ENCODE results near the gene CCNI2. TPM values are rescaled to one million over a fixed set of nuclear protein-coding genes. Genes with fewer than 3 reads are reported as not detected.

CCNI2 gene
- total and polyA plus RNA-seq, 5 donors from 2014 or later: 2.1 to 9.2 (median 2.8) TPM

- DNase-seq (no peak), ATAC-seq (ENCODE audit: low read depth in 2 of 2) (no peak)
- H3K4me3 ChIP-seq (ENCODE audit: low read depth, low read length): no peak overlapping the region
- Mint-ChIP-seq H3K27ac (no peak overlapping the region), H3K4me1 (peaks cover 0 to 3% (median 0%) of the 10 kb centered on the region in 4 donors), H3K27me3 (peaks cover 64% of the 10 kb centered on the region), H3K9me3 (no peaks in the 10 kb centered on the region), H3K36me3 (no peaks in the 10 kb centered on the region), H3K4me3 (no peak overlapping the region)
- H3K27ac ChIP-seq (ENCODE audit: insufficient read depth, low read length, poor library complexity, severe bottlenecking): no peak overlapping the region
- H3K9me3 ChIP-seq (ENCODE audit: control insufficient read depth in 2 of 2, low read length in 2 of 2): no peaks in the 10 kb centered on the region
- H3K36me3 ChIP-seq (ENCODE audit: control insufficient read depth, insufficient read depth, low read length): no peaks in the 10 kb centered on the region
- H3K27me3 ChIP-seq (ENCODE audit: control insufficient read depth, insufficient read depth, low read length): peaks cover 11% of the 10 kb centered on the region
- H3K4me1 ChIP-seq (ENCODE audit: control insufficient read depth, insufficient read depth, low read length, poor library complexity, severe bottlenecking): no peaks in the 10 kb centered on the region
These were observed 42.0 kb downstream of the CCNI2 start for GRCh38 chr5:132788990-132789886.

GRCh38 chr5:132790201-132790865 lies 43.1 kb downstream of the CCNI2 start:
- Mint-ChIP-seq H3K4me1 (no peaks in the 10 kb centered on the region), H3K4me3 (peak overlapping the region in 1 of 4 donors; percentile 62), H3K27ac (peak overlapping the region in 1 of 3 donors; percentile 54), H3K27me3 (peaks cover 57% of the 10 kb centered on the region), H3K9me3 (no peaks in the 10 kb centered on the region), H3K36me3 (no peaks in the 10 kb centered on the region)
- no peaks in the 10 kb centered on the region for H3K36me3 ChIP-seq (ENCODE audit: control insufficient read depth, insufficient read depth, low read length)
- H3K27me3 ChIP-seq (ENCODE audit: control insufficient read depth, insufficient read depth, low read length): peaks cover 7% of the 10 kb centered on the region
- no peak overlapping the region for H3K4me3 ChIP-seq (ENCODE audit: low read depth, low read length)
- no peaks in the 10 kb centered on the region for H3K4me1 ChIP-seq (ENCODE audit: control insufficient read depth, insufficient read depth, low read length, poor library complexity, severe bottlenecking)
- ATAC-seq (ENCODE audit: low read depth in 2 of 2) (no peak), DNase-seq (no peak)
- no peak overlapping the region for H3K27ac ChIP-seq (ENCODE audit: insufficient read depth, low read length, poor library complexity, severe bottlenecking)
- H3K9me3 ChIP-seq (ENCODE audit: control insufficient read depth in 2 of 2, low read length in 2 of 2): no peaks in the 10 kb centered on the region

DNA sequence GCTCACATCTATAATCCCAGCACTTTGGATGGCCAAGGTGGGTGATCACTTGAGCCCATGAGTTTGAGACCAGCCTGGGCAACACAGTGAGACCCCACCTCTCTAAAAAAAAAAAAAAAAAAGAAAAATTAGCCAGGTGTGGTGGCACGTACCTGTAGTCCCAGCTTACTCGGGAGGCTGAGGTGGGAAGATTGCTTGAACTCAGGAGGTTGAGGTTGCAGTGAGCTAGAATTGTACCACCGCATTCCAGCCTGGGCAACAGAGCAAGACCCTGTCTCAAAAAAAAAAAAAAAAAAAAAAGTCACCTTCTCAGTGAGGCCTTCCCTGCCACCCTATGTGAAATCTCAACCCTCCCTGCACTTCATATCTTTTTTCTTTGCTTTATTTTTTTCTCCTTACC lies 43.8 kb downstream of the CCNI2 start:
- Histone ChIP-seq H3K27ac (ENCODE audit: insufficient read depth, low read length, poor library complexity, severe bottlenecking) (no peak overlapping the region), H3K4me3 (ENCODE audit: low read depth, low read length) (no peak overlapping the region), H3K36me3 (ENCODE audit: control insufficient read depth, insufficient read depth, low read length) (no peaks in the 10 kb centered on the region), H3K27me3 (ENCODE audit: control insufficient read depth, insufficient read depth, low read length) (peaks cover 5% of the 10 kb centered on the region), H3K4me1 (ENCODE audit: control insufficient read depth, insufficient read depth, low read length, poor library complexity, severe bottlenecking) (no peaks in the 10 kb centered on the region), H3K9me3 (ENCODE audit: control insufficient read depth in 2 of 2, low read length in 2 of 2) (no peaks in the 10 kb centered on the region)
- Mint-ChIP-seq H3K4me3 (no peak overlapping the region), H3K9me3 (no peaks in the 10 kb centered on the region), H3K27ac (no peak overlapping the region), H3K27me3 (peaks cover 51% of the 10 kb centered on the region), H3K4me1 (no peaks in the 10 kb centered on the region), H3K36me3 (no peaks in the 10 kb centered on the region)
- ATAC-seq (ENCODE audit: low read depth in 2 of 2) (no peak), DNase-seq (no peak)

- Mint-ChIP-seq H3K4me1 (no peaks in the 10 kb centered on the region), H3K9me3 (no peaks in the 10 kb centered on the region), H3K27me3 (peaks cover 51% of the 10 kb centered on the region), H3K4me3 (no peak overlapping the region), H3K27ac (no peak overlapping the region), H3K36me3 (no peaks in the 10 kb centered on the region)
- H3K4me3 ChIP-seq (ENCODE audit: low read depth, low read length): no peak overlapping the region
- H3K9me3 ChIP-seq (ENCODE audit: control insufficient read depth in 2 of 2, low read length in 2 of 2): no peaks in the 10 kb centered on the region
- no peaks in the 10 kb centered on the region for H3K4me1 ChIP-seq (ENCODE audit: control insufficient read depth, insufficient read depth, low read length, poor library complexity, severe bottlenecking)
- ATAC-seq (ENCODE audit: low read depth in 2 of 2): no peak
- H3K27me3 ChIP-seq (ENCODE audit: control insufficient read depth, insufficient read depth, low read length): peaks cover 25% of the 10 kb centered on the region
- no peak overlapping the region for H3K27ac ChIP-seq (ENCODE audit: insufficient read depth, low read length, poor library complexity, severe bottlenecking)
- DNase-seq: no peak
- H3K36me3 ChIP-seq (ENCODE audit: control insufficient read depth, insufficient read depth, low read length): no peaks in the 10 kb centered on the region
These were observed 50.4 kb downstream of the CCNI2 start for GRCh38 chr5:132797651-132798050.

DNA sequence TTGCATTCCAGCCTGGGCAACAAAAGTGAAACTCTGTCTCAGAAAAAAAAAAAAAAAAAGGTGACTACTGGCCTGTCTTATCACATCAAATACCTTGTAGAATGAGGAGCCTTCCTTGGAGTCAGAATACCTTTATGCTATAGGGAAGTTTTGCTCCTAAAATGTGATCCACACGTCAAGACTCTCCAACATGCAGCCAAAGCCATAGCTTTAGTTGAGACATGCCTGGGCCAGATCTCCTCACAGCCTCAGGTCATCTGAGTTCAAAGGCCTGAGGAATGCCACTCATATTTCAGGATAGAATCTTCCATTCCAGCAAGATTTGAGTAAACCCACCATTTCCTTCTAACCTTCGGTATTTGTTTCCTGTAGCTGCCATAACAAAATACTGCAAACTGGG lies 52.2 kb downstream of the CCNI2 start:
- ATAC-seq (ENCODE audit: low read depth in 2 of 2): no peak
- peaks cover 0 to 2% (median 0%) of the 10 kb centered on the region in 7 donors for H3K9me3 Mint-ChIP-seq
- H3K4me1 Mint-ChIP-seq: peaks cover 0 to 4% (median 0%) of the 10 kb centered on the region in 4 donors
- no peak overlapping the region for H3K27ac Mint-ChIP-seq
- H3K27me3 Mint-ChIP-seq: peaks cover 56% of the 10 kb centered on the region
- Histone ChIP-seq H3K27ac (ENCODE audit: insufficient read depth, low read length, poor library complexity, severe bottlenecking) (no peak overlapping the region), H3K9me3 (ENCODE audit: control insufficient read depth in 2 of 2, low read length in 2 of 2) (no peaks in the 10 kb centered on the region), H3K4me1 (ENCODE audit: control insufficient read depth, insufficient read depth, low read length, poor library complexity, severe bottlenecking) (no peaks in the 10 kb centered on the region), H3K36me3 (ENCODE audit: control insufficient read depth, insufficient read depth, low read length) (no peaks in the 10 kb centered on the region), H3K27me3 (ENCODE audit: control insufficient read depth, insufficient read depth, low read length) (peaks cover 26% of the 10 kb centered on the region), H3K4me3 (ENCODE audit: low read depth, low read length) (no peak overlapping the region)
- H3K4me3 Mint-ChIP-seq: no peak overlapping the region
- no peaks in the 10 kb centered on the region for H3K36me3 Mint-ChIP-seq
- no peak for DNase-seq

- peaks cover 0 to 3% (median 0%) of the 10 kb centered on the region in 7 donors for H3K9me3 Mint-ChIP-seq
- H3K4me3 Mint-ChIP-seq: no peak overlapping the region
- Histone ChIP-seq H3K4me3 (ENCODE audit: low read depth, low read length) (no peak overlapping the region), H3K4me1 (ENCODE audit: control insufficient read depth, insufficient read depth, low read length, poor library complexity, severe bottlenecking) (no peaks in the 10 kb centered on the region), H3K27ac (ENCODE audit: insufficient read depth, low read length, poor library complexity, severe bottlenecking) (no peak overlapping the region), H3K27me3 (ENCODE audit: control insufficient read depth, insufficient read depth, low read length) (peaks cover 26% of the 10 kb centered on the region), H3K9me3 (ENCODE audit: control insufficient read depth in 2 of 2, low read length in 2 of 2) (no peaks in the 10 kb centered on the region), H3K36me3 (ENCODE audit: control insufficient read depth, insufficient read depth, low read length) (no peaks in the 10 kb centered on the region)
- no peak overlapping the region for H3K27ac Mint-ChIP-seq
- no peak for ATAC-seq (ENCODE audit: low read depth in 2 of 2)
- peaks cover 0 to 4% (median 0%) of the 10 kb centered on the region in 4 donors for H3K4me1 Mint-ChIP-seq
- H3K27me3 Mint-ChIP-seq: peaks cover 64% of the 10 kb centered on the region
- H3K36me3 Mint-ChIP-seq: no peaks in the 10 kb centered on the region
- DNase-seq: no peak
These were observed 53.3 kb downstream of the CCNI2 start for GRCh38 chr5:132800545-132800944.

GRCh38 chr5:132802044-132802684 lies 54.9 kb downstream of the CCNI2 start:
- Histone ChIP-seq H3K27me3 (ENCODE audit: control insufficient read depth, insufficient read depth, low read length) (peaks cover 26% of the 10 kb centered on the region), H3K36me3 (ENCODE audit: control insufficient read depth, insufficient read depth, low read length) (no peaks in the 10 kb centered on the region), H3K27ac (ENCODE audit: insufficient read depth, low read length, poor library complexity, severe bottlenecking) (no peak overlapping the region), H3K9me3 (ENCODE audit: control insufficient read depth in 2 of 2, low read length in 2 of 2) (no peaks in the 10 kb centered on the region), H3K4me1 (ENCODE audit: control insufficient read depth, insufficient read depth, low read length, poor library complexity, severe bottlenecking) (no peaks in the 10 kb centered on the region), H3K4me3 (ENCODE audit: low read depth, low read length) (no peak overlapping the region)
- ATAC-seq (ENCODE audit: low read depth in 2 of 2) (no peak), DNase-seq (no peak)
- Mint-ChIP-seq H3K27me3 (peaks cover 65% of the 10 kb centered on the region), H3K36me3 (no peaks in the 10 kb centered on the region), H3K4me3 (no peak overlapping the region), H3K27ac (no peak overlapping the region), H3K9me3 (peaks cover 0 to 3% (median 0%) of the 10 kb centered on the region in 7 donors), H3K4me1 (peaks cover 0 to 4% (median 0%) of the 10 kb centered on the region in 4 donors)
